Stimulated activated CD4-positive, alpha-beta T cell treated with anti-CD3 and anti-CD28 coated beads, Interleukin-1b, Interleukin-23, amount 100 ng/mL, for 1 hour (primary cell): Measurements from ENCODE around the gene NEK9.
"Not testable (repeated sequence)": the region's sequence is repeated elsewhere in the genome, so short reads cannot be mapped to it uniquely, and the experiment has no call there.

Experiments
- DNase-seq, 2 donors: peaks; one replicate each; pipeline ENCODE4 v3.0.0-alpha.2; 2020; ENCODE audit warnings: low read depth in 2 of 2

The NEK9 gene

GRCh38 chr14:75126679-75127473 is at the start of gene NEK9:
TSS of gene NEK9 (minus strand) at chr14:75127048. CDS start at chr14:75126921, 127 bp downstream.
- DNase-seq, result peak; percentile 65 to 89

GRCh38 chr14:75176142-75176820 is 49.4 kb upstream of the NEK9 start, which contains the start of gene TMED10:
TSS of gene TMED10 (minus strand) at chr14:75176612. CDS start at chr14:75176579, 33 bp downstream.
- peak; percentile 79 to 81 for DNase-seq

- DNase-seq, result no peak
Observed at GRCh38 chr14:75175677-75176141, 48.9 kb upstream of the NEK9 start.

GRCh38 chr14:75174066-75174465 is 47.2 kb upstream of the NEK9 start:
- DNase-seq, result no peak

- DNase-seq, result no peak
Observed at GRCh38 chr14:75170772-75171171, 43.9 kb upstream of the NEK9 start.

GRCh38 chr14:75168586-75169335 is 41.9 kb upstream of the NEK9 start:
- no peak for DNase-seq

- DNase-seq, result no peak
Observed at GRCh38 chr14:75167325-75167724, 40.5 kb upstream of the NEK9 start.

GRCh38 chr14:75165586-75166391 is 38.9 kb upstream of the NEK9 start:
- DNase-seq, result no peak

- DNase-seq, result no peak
Observed at GRCh38 chr14:75164809-75165208, 38.0 kb upstream of the NEK9 start.

- no peak for DNase-seq
Observed at GRCh38 chr14:75163677-75164076, 36.8 kb upstream of the NEK9 start.

- DNase-seq, result no peak
Observed at GRCh38 chr14:75162631-75163030, 35.8 kb upstream of the NEK9 start.

- no peak for DNase-seq
Observed at GRCh38 chr14:75158843-75159614, 32.2 kb upstream of the NEK9 start.

- no peak for DNase-seq
Observed at GRCh38 chr14:75156901-75157300, 30.1 kb upstream of the NEK9 start.

- DNase-seq, result no peak
Observed at GRCh38 chr14:75156111-75156510, 29.3 kb upstream of the NEK9 start.

- DNase-seq, result no peak
Observed at GRCh38 chr14:75155169-75155568, 28.3 kb upstream of the NEK9 start.

GRCh38 chr14:75153295-75153694 is 26.4 kb upstream of the NEK9 start:
- no peak for DNase-seq

- no peak for DNase-seq
Observed at GRCh38 chr14:75151851-75152250, 25.0 kb upstream of the NEK9 start.

- DNase-seq, result not testable (repeated sequence)
Observed at GRCh38 chr14:75150637-75151036, 23.8 kb upstream of the NEK9 start.

- DNase-seq, result no peak
Observed at GRCh38 chr14:75150150-75150549, 23.3 kb upstream of the NEK9 start.

GRCh38 chr14:75147423-75148071 is 20.7 kb upstream of the NEK9 start:
- no peak for DNase-seq
